ENCODE data around the gene HIF1AN. TPM values are rescaled to one million over a fixed set of nuclear protein-coding genes. Genes with fewer than 3 reads are reported as not detected.
A peak's percentile ranks its signal among the peaks of the same experiment; 100 is the strongest.

HIF1AN gene
- total RNA-seq, 2 donors from 2014 or later = 43.7 to 48.1 TPM

- no peak overlapping the region for H3K27ac Mint-ChIP-seq
- no peaks in the 10 kb centered on the region for H3K9me3 Mint-ChIP-seq
- ATAC-seq (no peak), DNase-seq (ENCODE audit: low spot score in 2 of 2) (no peak)
- peaks cover 27 to 30% of the 10 kb centered on the region in 2 donors for H3K36me3 Mint-ChIP-seq
Observed at GRCh38 chr10:100515612-100516011, 20.1 kb upstream of the HIF1AN start.

DNA sequence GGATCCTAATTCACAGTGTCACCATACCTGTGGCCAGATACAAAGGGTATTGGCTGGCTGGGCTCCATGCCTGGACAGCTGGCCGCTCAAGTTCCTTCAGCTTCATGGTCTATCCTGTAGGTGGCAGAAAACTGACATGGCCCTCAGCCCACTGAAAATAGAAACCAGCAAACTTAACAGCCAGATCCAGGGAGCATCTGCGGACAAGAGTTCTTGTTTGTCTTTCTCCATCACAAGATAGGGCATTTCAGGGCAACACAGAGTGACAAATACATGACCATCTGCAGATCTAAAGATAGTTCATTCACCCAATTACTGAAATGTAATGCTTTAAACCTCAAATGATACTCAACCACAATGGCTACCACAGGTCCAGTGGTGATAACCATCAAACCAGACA is 18.9 kb upstream of the HIF1AN start:
- DNase-seq (ENCODE audit: low spot score in 2 of 2) = no peak
- peaks cover 27 to 30% of the 10 kb centered on the region in 2 donors for H3K36me3 Mint-ChIP-seq
- H3K27ac Mint-ChIP-seq = no peak overlapping the region
- peak in 1 of 2 donors; percentile 38 for ATAC-seq
- H3K9me3 Mint-ChIP-seq = no peaks in the 10 kb centered on the region

DNA sequence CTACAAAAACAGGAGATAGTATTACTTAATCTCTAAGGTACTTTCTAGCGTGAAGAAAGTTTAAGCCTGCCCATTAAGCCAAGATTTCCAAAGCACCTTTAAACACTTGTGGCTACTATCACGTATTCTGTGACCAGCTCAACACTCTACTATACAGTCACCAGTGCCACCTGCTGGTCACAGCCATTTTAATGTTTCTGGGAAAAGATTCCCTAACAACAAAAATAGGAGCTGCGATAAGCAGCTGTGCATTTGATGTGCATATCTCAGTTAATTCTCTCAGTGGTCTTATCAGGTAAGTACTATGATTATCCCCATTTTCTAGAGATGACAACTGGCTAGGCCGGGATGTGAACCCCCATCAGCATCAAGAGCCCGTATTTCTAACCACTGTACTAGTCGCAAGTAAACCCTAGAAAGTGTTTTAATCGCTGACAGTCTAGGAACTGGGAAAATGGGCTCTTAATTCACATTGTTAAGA is 16.9 kb upstream of the HIF1AN start:
- peak in 1 of 2 donors; percentile 72 for DNase-seq (ENCODE audit: low spot score in 2 of 2)
- Mint-ChIP-seq H3K27ac (no peak overlapping the region), H3K36me3 (peaks cover 15 to 20% of the 10 kb centered on the region in 2 donors), H3K9me3 (no peaks in the 10 kb centered on the region)
- peak; percentile 76 to 80 for ATAC-seq

GRCh38 chr10:100519311-100520051 is 16.3 kb upstream of the HIF1AN start, which contains the start of gene SEC31B:
Gene SEC31B (minus strand): TSS chr10:100519861. CDS start chr10:100516952, 2,909 bp downstream.
- peaks cover 14 to 15% of the 10 kb centered on the region in 2 donors for H3K36me3 Mint-ChIP-seq
- ATAC-seq = peak; percentile 11 to 24
- H3K9me3 Mint-ChIP-seq = no peaks in the 10 kb centered on the region
- H3K27ac Mint-ChIP-seq = no peak within 1 kb of the TSS
- no peak for DNase-seq (ENCODE audit: low spot score in 2 of 2)

- ATAC-seq (no peak), DNase-seq (ENCODE audit: low spot score in 2 of 2) (no peak)
- H3K9me3 Mint-ChIP-seq = no peaks in the 10 kb centered on the region
- H3K36me3 Mint-ChIP-seq = peaks cover 10 to 17% of the 10 kb centered on the region in 2 donors
- peak overlapping the region in 1 of 2 donors; percentile 29 for H3K27ac Mint-ChIP-seq
Observed at GRCh38 chr10:100520811-100521210, 14.9 kb upstream of the HIF1AN start.

DNA sequence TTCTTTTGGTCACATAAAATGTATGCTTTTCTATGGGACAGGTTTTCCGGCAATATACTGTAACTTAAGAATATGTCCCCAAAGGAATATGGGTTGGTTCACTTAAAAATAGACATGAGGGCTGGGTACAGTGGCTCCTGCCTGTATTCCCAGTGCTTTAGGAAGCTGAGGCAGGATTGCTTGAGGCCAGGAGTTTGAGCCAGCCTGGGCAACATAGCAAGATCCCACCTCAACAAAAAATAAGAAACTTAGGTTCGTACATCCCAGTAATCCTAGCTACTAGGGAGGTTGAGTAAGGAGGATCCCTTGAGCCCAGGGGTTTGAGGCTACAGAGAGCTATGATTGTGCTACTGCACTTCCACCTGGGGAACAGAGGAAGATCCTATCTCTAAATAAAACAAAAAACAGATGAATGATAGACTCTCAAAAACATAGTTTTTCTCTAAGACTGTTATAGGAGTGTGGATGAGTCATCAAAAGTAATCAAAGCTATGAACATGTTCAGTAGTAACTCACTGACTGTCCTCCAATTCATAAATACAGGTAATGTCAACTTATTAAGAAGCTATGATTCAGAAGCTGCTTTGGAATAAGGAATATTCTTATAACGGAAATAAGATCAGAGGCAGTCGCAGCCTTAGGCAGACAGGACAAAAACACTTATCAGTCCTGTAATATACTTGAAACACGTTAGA is 13.5 kb upstream of the HIF1AN start:
- no peak for DNase-seq (ENCODE audit: low spot score in 2 of 2)
- no peak for ATAC-seq
- no peaks in the 10 kb centered on the region for H3K9me3 Mint-ChIP-seq
- H3K36me3 Mint-ChIP-seq = peaks cover 10 to 23% of the 10 kb centered on the region in 2 donors
- no peak overlapping the region for H3K27ac Mint-ChIP-seq

DNA sequence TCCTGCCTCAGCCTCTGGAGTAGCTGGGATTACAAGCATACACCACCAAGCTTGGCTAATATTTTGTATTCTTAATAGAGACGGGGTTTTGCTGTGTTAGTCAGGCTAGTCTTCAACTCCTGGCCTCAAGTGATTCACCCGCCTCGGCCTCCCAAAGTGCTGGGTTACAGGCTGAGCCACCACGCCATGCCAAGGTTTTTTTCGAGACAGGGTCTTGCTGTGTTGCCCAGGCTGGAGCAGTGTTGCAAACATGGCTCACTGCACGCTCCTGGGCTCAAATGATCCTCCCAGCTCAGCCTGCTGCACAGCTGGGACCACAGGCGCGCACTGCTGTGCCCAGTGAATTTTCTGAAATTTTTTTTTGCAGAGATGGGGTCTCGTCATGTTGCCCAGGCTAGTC is 12.8 kb upstream of the HIF1AN start:
- H3K27ac Mint-ChIP-seq = no peak overlapping the region
- ATAC-seq = no peak
- no peaks in the 10 kb centered on the region for H3K9me3 Mint-ChIP-seq
- peaks cover 10 to 16% of the 10 kb centered on the region in 2 donors for H3K36me3 Mint-ChIP-seq
- no peak for DNase-seq (ENCODE audit: low spot score in 2 of 2)

DNA sequence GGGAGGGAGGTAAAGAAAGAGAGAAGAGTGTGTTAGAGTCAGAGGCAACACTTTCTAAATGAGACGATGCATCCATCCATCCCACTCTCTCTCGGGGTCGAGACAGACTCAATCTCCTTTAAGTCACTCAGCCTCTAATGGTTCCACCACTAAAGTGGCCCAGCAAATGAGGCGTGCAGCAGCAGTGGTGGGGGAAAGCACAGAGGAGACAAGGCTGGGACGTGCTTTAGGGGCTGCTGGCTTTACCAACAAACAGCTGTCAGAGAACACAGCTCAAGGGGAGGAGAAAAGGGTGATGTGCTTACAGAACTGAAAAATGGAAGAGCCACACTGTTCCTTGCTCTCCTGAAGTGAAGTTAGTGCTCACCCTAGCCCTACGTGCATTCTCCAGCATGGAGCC is 11.5 kb upstream of the HIF1AN start:
- ATAC-seq = no peak
- Mint-ChIP-seq H3K36me3 (peaks cover 20 to 24% of the 10 kb centered on the region in 2 donors), H3K27ac (peak overlapping the region; percentile 23 to 72), H3K9me3 (no peaks in the 10 kb centered on the region)
- DNase-seq (ENCODE audit: low spot score in 2 of 2) = no peak

DNA sequence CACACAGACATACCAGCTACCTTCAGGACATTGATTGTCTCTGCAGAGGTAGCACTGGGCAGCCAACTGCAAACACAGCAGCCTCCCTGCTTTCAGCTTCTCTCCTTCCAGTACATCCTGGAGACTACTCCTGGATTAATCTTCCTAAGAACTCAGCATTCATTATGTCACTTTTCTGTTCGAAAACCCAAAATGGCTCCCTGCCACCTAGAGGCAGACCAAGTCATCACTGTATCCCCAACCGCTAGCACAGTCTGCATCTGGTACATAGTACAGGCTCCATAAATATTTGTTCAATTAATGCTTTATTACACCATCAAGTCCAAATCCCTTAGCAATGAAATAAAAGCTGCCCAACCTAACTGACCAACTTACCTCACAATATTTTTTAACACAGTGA is 11.1 kb upstream of the HIF1AN start:
- no peak for DNase-seq (ENCODE audit: low spot score in 2 of 2)
- H3K9me3 Mint-ChIP-seq = no peaks in the 10 kb centered on the region
- H3K27ac Mint-ChIP-seq = peak overlapping the region in 1 of 2 donors; percentile 23
- H3K36me3 Mint-ChIP-seq = peaks cover 24 to 28% of the 10 kb centered on the region in 2 donors
- ATAC-seq = no peak

DNA sequence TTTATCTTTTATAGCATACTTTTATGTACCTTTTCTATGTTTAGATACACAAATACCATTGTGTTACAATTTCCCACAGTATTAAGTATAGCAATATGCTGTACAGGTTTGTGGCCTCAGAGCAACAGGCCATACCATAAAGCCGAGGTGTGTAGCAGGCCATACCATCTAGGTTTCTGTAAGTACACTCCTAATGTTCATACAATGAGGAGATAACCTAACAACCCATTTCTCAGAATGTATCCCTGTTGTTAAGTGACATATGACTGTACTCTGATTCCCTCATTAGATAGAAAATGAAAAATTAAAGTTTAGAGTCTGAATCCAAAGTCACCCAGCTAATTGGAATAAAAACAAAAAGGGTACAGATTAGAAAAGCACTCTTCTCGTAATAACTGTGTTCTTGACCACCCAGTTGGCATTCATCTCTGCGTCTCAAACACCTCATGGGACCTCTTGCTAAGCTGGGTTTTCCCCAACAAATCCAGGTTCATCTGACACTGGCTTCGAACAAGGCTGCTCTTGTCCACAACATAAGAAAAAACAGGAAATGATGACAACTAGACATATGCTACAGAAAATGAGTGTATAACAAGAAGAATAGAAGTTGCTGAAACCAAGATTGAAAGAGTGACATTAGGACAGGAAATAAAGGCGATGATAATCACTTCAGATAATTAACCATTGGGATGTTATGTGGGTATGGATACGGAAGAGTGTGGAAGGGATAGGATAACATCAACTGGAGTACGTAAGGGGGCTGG is 7.4 kb upstream of the HIF1AN start:
- ATAC-seq = peak; percentile 48 to 72
- Mint-ChIP-seq H3K36me3 (peaks cover 31 to 35% of the 10 kb centered on the region in 2 donors), H3K9me3 (no peaks in the 10 kb centered on the region), H3K27ac (peak overlapping the region; percentile 96)
- no peak for DNase-seq (ENCODE audit: low spot score in 2 of 2)

- DNase-seq (ENCODE audit: low spot score in 2 of 2) = no peak
- H3K9me3 Mint-ChIP-seq = no peaks in the 10 kb centered on the region
- ATAC-seq = peak in 1 of 2 donors; percentile 9
- peaks cover 31 to 35% of the 10 kb centered on the region in 2 donors for H3K36me3 Mint-ChIP-seq
- H3K27ac Mint-ChIP-seq = peak overlapping the region; percentile 96
Observed at GRCh38 chr10:100528921-100529474, 6.7 kb upstream of the HIF1AN start.

- Mint-ChIP-seq H3K27ac (peak within 1 kb of the TSS; percentile 96), H3K36me3 (peaks cover 31 to 35% of the 10 kb centered on the region in 2 donors), H3K9me3 (no peaks in the 10 kb centered on the region)
- peak; percentile 88 to 91 for DNase-seq (ENCODE audit: low spot score in 2 of 2)
- peak; percentile 64 to 78 for ATAC-seq
Observed at GRCh38 chr10:100529475-100530298, 6.1 kb upstream of the HIF1AN start, which contains the start of gene NDUFB8. Gene NDUFB8 (minus strand): TSS chr10:100529871. CDS start chr10:100529851, 20 bp downstream.

DNA sequence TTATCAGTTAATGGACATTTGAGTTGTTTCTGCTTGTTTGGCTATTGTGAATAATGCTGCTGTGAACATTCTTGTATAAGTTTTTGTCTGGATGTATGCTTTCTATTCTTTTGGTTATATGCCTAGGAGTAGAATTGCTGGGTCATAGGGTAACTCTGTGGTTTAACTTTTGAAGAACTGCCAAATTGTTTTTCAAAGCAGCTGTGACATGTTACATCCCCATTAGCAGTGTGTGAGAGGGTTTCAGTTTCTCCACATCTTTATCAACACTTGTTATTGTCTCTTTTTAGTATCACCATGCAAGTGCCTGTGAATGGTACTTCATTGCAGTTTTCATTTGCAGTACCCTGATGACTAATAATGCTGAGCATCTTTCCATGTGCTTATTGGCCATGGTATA is 4.0 kb upstream of the HIF1AN start:
- Mint-ChIP-seq H3K36me3 (peaks cover 22 to 23% of the 10 kb centered on the region in 2 donors), H3K9me3 (no peaks in the 10 kb centered on the region), H3K27ac (no peak overlapping the region)
- ATAC-seq (peak in 1 of 2 donors; percentile 69), DNase-seq (ENCODE audit: low spot score in 2 of 2) (no peak)

DNA sequence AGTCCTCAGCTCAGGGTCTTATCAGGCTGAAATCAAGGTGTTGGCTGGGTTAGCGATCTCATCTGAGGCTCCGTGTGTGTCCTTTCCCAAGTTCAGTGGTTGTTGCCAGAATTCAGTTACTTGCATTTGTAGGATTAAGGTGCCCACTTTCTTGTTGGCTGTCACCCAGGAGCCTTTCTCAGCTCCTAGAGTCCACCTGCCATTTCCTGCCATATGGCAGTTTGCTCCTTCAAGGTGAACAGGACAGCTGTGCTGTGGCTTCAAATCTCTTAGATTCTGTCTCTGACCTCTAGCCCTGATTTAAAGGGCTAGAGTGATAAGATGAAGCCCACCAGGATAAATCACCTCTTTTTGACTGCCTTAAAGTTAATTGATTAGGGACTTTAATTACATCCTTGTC is 1.0 kb upstream of the HIF1AN start:
- Mint-ChIP-seq H3K27ac (no peak overlapping the region), H3K36me3 (peaks cover 14 to 17% of the 10 kb centered on the region in 2 donors), H3K9me3 (no peaks in the 10 kb centered on the region)
- ATAC-seq = no peak
- DNase-seq (ENCODE audit: low spot score in 2 of 2) = no peak

DNA sequence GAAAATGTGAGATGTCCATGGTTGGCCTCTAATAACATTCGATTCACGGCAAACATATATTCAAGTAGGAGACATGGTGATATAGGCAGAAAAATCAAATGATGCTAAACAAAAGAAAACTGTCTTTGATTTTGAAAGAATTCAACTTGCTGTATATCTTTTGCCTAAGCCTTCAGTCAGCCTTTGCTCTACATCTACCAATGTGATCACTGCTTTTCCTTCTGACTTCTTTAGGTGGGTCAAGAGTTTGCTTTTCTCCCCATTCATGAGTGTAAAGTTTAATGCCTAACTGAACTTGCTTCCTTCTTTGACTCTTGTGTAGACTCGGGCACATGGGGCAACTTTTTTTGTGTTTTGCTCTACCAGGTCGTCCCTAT is 417 bp upstream of the HIF1AN start:
- ATAC-seq = peak; percentile 9 to 12
- no peak for DNase-seq (ENCODE audit: low spot score in 2 of 2)
- Mint-ChIP-seq H3K9me3 (no peaks in the 10 kb centered on the region), H3K36me3 (peaks cover 8 to 11% of the 10 kb centered on the region in 2 donors), H3K27ac (no peak overlapping the region)

- ATAC-seq (no peak), DNase-seq (ENCODE audit: low spot score in 2 of 2) (no peak)
- Mint-ChIP-seq H3K27ac (no peak overlapping the region), H3K9me3 (no peaks in the 10 kb centered on the region), H3K36me3 (peaks cover 8 to 11% of the 10 kb centered on the region in 2 donors)
Observed at GRCh38 chr10:100537475-100537874, 1.7 kb downstream of the HIF1AN start.

Data from activated naive CD4-positive, alpha-beta T cell treated with anti-CD3 and anti-CD28 coated beads, Interleukin-2, amount 50 U/mL, for 72 hours (primary cell).